Stimulated activated CD4-positive, alpha-beta T cell treated with anti-CD3 and anti-CD28 coated beads, Interleukin-2, amount 100 ng/mL, for 4 hours (primary cell): ENCODE measurements around the gene NFKB2.

Experiments used
- DNase-seq: peaks from one replicate; pipeline ENCODE4 v3.0.0-alpha.2; 2020; ENCODE audit warnings: low read depth

The NFKB2 gene

GRCh38 chr10:102408728-102409603, 13.5 kb downstream of the NFKB2 start:
- peak; percentile 83 for DNase-seq

GRCh38 chr10:102409604-102410428, 14.3 kb downstream of the NFKB2 start:
- no peak for DNase-seq

- peak; percentile 75 for DNase-seq
These were observed 15.0 kb downstream of the NFKB2 start for GRCh38 chr10:102410429-102411073.

GRCh38 chr10:102411341-102412255, 16.1 kb downstream of the NFKB2 start:
- DNase-seq = no peak

- no peak for DNase-seq
These were observed 16.8 kb downstream of the NFKB2 start for GRCh38 chr10:102412293-102412692.

- peak; percentile 26 for DNase-seq
These were observed 17.7 kb downstream of the NFKB2 start for GRCh38 chr10:102413053-102413705.

GRCh38 chr10:102413806-102414561, 18.5 kb downstream of the NFKB2 start:
- no peak for DNase-seq

GRCh38 chr10:102414749-102415148, 19.2 kb downstream of the NFKB2 start:
- no peak for DNase-seq

- no peak for DNase-seq
These were observed 20.8 kb downstream of the NFKB2 start for GRCh38 chr10:102416283-102416682.

- no peak for DNase-seq
These were observed 21.2 kb downstream of the NFKB2 start for GRCh38 chr10:102416695-102417094.

- no peak for DNase-seq
These were observed 23.2 kb downstream of the NFKB2 start, which contains the start of gene PSD for GRCh38 chr10:102418622-102419268. Gene PSD, minus strand, starts transcription at chr10:102418785. Its CDS starts 1,747 bp downstream, at chr10:102417038.

GRCh38 chr10:102419269-102420180, 24.0 kb downstream of the NFKB2 start:
- peak; percentile 39 for DNase-seq

- no peak for DNase-seq
These were observed 24.7 kb downstream of the NFKB2 start for GRCh38 chr10:102420181-102420713.

GRCh38 chr10:102420714-102421506, 25.4 kb downstream of the NFKB2 start, which contains the start of gene FBXL15:
Gene FBXL15, plus strand, starts transcription at chr10:102420836. Its CDS starts 294 bp downstream, at chr10:102421130.
- DNase-seq = peak; percentile 88

- DNase-seq = no peak
These were observed 25.9 kb downstream of the NFKB2 start for GRCh38 chr10:102421507-102421756.

GRCh38 chr10:102421757-102422512, 26.4 kb downstream of the NFKB2 start:
- DNase-seq = no peak
